SH-SY5Y (cell line): ENCODE results near the gene A2M.

Experiments used
- GATA2 ChIP-seq: IDR thresholded peaks from 2 replicates; pipeline ENCODE4 v1.6.1; 2011; ENCODE audit warnings: mild to moderate bottlenecking, low read depth, low read length
- GATA3 ChIP-seq: IDR thresholded peaks from 2 replicates; pipeline ENCODE4 v1.6.1; 2011; ENCODE audit warnings: low read depth, mild to moderate bottlenecking, low read length, moderate library complexity

GRCh38 chr12:9095322-9095721, 20.4 kb downstream of the A2M start:
- TF ChIP-seq GATA2 (no peak), GATA3 (no peak)
